ENCODE data around the gene CSF2. TPM values are rescaled to one million over a fixed set of nuclear protein-coding genes. Genes with fewer than 3 reads are reported as not detected.

Gene CSF2
- 10 to 100 TPM in 1 of 2 donors, 1 to 10 TPM in 1; 8.4 to 39.7 TPM for total RNA-seq

- DNase-seq (ENCODE audit: low spot score in 2 of 2) (no peak), ATAC-seq (peak; percentile 19 to 70)
- Mint-ChIP-seq H3K27ac (no peak within 1 kb of the TSS), H3K9me3 (no peaks in the 10 kb centered on the region), H3K36me3 (no peaks in the 10 kb centered on the region)
These were observed at the start of gene CSF2 for GRCh38 chr5:132073231-132074013. Gene CSF2 (plus strand): TSS chr5:132073789. CDS start chr5:132073824, 35 bp downstream.

- H3K27ac Mint-ChIP-seq = no peak overlapping the region
- H3K9me3 Mint-ChIP-seq = no peaks in the 10 kb centered on the region
- DNase-seq (ENCODE audit: low spot score in 2 of 2) = peak in 1 of 2 donors; percentile 40
- ATAC-seq = no peak
- H3K36me3 Mint-ChIP-seq = no peaks in the 10 kb centered on the region
These were observed 49.5 kb upstream of the CSF2 start for GRCh38 chr5:132024117-132024435.

- ATAC-seq = no peak
- Mint-ChIP-seq H3K27ac (no peak overlapping the region), H3K36me3 (no peaks in the 10 kb centered on the region), H3K9me3 (peaks cover 0 to 4% of the 10 kb centered on the region in 2 donors)
- peak in 1 of 2 donors; percentile 34 for DNase-seq (ENCODE audit: low spot score in 2 of 2)
These were observed 48.7 kb upstream of the CSF2 start for GRCh38 chr5:132024789-132025402.

GRCh38 chr5:132025403-132025971 lies 48.1 kb upstream of the CSF2 start:
- peak in 1 of 2 donors; percentile 49 for DNase-seq (ENCODE audit: low spot score in 2 of 2)
- no peak overlapping the region for H3K27ac Mint-ChIP-seq

GRCh38 chr5:132026516-132027008 lies 47.0 kb upstream of the CSF2 start:
- Mint-ChIP-seq H3K27ac (no peak overlapping the region), H3K36me3 (no peaks in the 10 kb centered on the region), H3K9me3 (peaks cover 0 to 10% of the 10 kb centered on the region in 2 donors)
- ATAC-seq (peak; percentile 75 to 80), DNase-seq (ENCODE audit: low spot score in 2 of 2) (peak; percentile 43 to 76)

More at GRCh38 chr5:132025403-132025971, 48.1 kb upstream of the CSF2 start:
- peaks cover 0 to 9% of the 10 kb centered on the region in 2 donors for H3K9me3 Mint-ChIP-seq
- ATAC-seq = no peak
- H3K36me3 Mint-ChIP-seq = no peaks in the 10 kb centered on the region

GRCh38 chr5:132027027-132027426 lies 46.6 kb upstream of the CSF2 start:
- DNase-seq (ENCODE audit: low spot score in 2 of 2) = peak in 1 of 2 donors; percentile 55
- H3K27ac Mint-ChIP-seq = peak overlapping the region in 1 of 2 donors; percentile 60
- H3K9me3 Mint-ChIP-seq = peaks cover 0 to 10% of the 10 kb centered on the region in 2 donors
- peak; percentile 23 to 29 for ATAC-seq
- no peaks in the 10 kb centered on the region for H3K36me3 Mint-ChIP-seq

GRCh38 chr5:132029609-132030330 lies 43.8 kb upstream of the CSF2 start:
- DNase-seq (ENCODE audit: low spot score in 2 of 2) = no peak
- Mint-ChIP-seq H3K9me3 (peaks cover 8 to 20% of the 10 kb centered on the region in 2 donors), H3K36me3 (peaks cover 7 to 12% of the 10 kb centered on the region in 2 donors), H3K27ac (no peak overlapping the region)
- ATAC-seq = no peak

- no peak for ATAC-seq
- Mint-ChIP-seq H3K27ac (no peak overlapping the region), H3K9me3 (peaks cover 8 to 20% of the 10 kb centered on the region in 2 donors), H3K36me3 (peaks cover 7 to 12% of the 10 kb centered on the region in 2 donors)
- DNase-seq (ENCODE audit: low spot score in 2 of 2) = no peak
These were observed 43.0 kb upstream of the CSF2 start for GRCh38 chr5:132030610-132031009.

GRCh38 chr5:132032196-132032595 lies 41.4 kb upstream of the CSF2 start:
- Mint-ChIP-seq H3K36me3 (peaks cover 7 to 12% of the 10 kb centered on the region in 2 donors), H3K9me3 (peaks cover 8 to 20% of the 10 kb centered on the region in 2 donors), H3K27ac (no peak overlapping the region)
- ATAC-seq = no peak
- no peak for DNase-seq (ENCODE audit: low spot score in 2 of 2)

GRCh38 chr5:132033122-132033521 lies 40.5 kb upstream of the CSF2 start:
- no peak for ATAC-seq
- Mint-ChIP-seq H3K36me3 (peaks cover 7 to 12% of the 10 kb centered on the region in 2 donors), H3K9me3 (peaks cover 8 to 24% of the 10 kb centered on the region in 2 donors)

GRCh38 chr5:132037353-132037752 lies 36.2 kb upstream of the CSF2 start:
- Mint-ChIP-seq H3K9me3 (peaks cover 13 to 20% of the 10 kb centered on the region in 2 donors), H3K36me3 (peaks cover 7 to 15% of the 10 kb centered on the region in 2 donors)
- no peak for ATAC-seq

More at GRCh38 chr5:132033122-132033521, 40.5 kb upstream of the CSF2 start:
- no peak for DNase-seq (ENCODE audit: low spot score in 2 of 2)
- H3K27ac Mint-ChIP-seq = no peak overlapping the region

GRCh38 chr5:132044207-132044606 lies 29.4 kb upstream of the CSF2 start:
- Mint-ChIP-seq H3K9me3 (peaks cover 6 to 11% of the 10 kb centered on the region in 2 donors), H3K36me3 (peaks cover 0 to 9% of the 10 kb centered on the region in 2 donors), H3K27ac (no peak overlapping the region)
- DNase-seq (ENCODE audit: low spot score in 2 of 2) (peak in 1 of 2 donors; percentile 34), ATAC-seq (no peak)

More at GRCh38 chr5:132037353-132037752, 36.2 kb upstream of the CSF2 start:
- DNase-seq (ENCODE audit: low spot score in 2 of 2) = no peak
- no peak overlapping the region for H3K27ac Mint-ChIP-seq

- H3K27ac Mint-ChIP-seq = no peak overlapping the region
- ATAC-seq (no peak), DNase-seq (ENCODE audit: low spot score in 2 of 2) (no peak)
- peaks cover 0 to 9% of the 10 kb centered on the region in 2 donors for H3K36me3 Mint-ChIP-seq
- peaks cover 5% of the 10 kb centered on the region in 2 donors for H3K9me3 Mint-ChIP-seq
These were observed 26.7 kb upstream of the CSF2 start for GRCh38 chr5:132046880-132047299.

GRCh38 chr5:132049093-132049492 lies 24.5 kb upstream of the CSF2 start:
- H3K27ac Mint-ChIP-seq = no peak overlapping the region
- no peaks in the 10 kb centered on the region for H3K36me3 Mint-ChIP-seq
- DNase-seq (ENCODE audit: low spot score in 2 of 2) (no peak), ATAC-seq (no peak)
- peaks cover 0 to 5% of the 10 kb centered on the region in 2 donors for H3K9me3 Mint-ChIP-seq

- H3K27ac Mint-ChIP-seq = no peak overlapping the region
- peaks cover 0 to 2% of the 10 kb centered on the region in 2 donors for H3K9me3 Mint-ChIP-seq
- ATAC-seq (no peak), DNase-seq (ENCODE audit: low spot score in 2 of 2) (no peak)
- H3K36me3 Mint-ChIP-seq = no peaks in the 10 kb centered on the region
These were observed 24.0 kb upstream of the CSF2 start for GRCh38 chr5:132049559-132049958.

- Mint-ChIP-seq H3K9me3 (no peaks in the 10 kb centered on the region), H3K27ac (no peak overlapping the region), H3K36me3 (no peaks in the 10 kb centered on the region)
- DNase-seq (ENCODE audit: low spot score in 2 of 2) (no peak), ATAC-seq (no peak)
These were observed 23.5 kb upstream of the CSF2 start for GRCh38 chr5:132050136-132050535.
